Pons (tissue), 1 donor: ENCODE results near the gene EIF3CL.
"Not testable (repeated sequence)": the region's sequence is repeated elsewhere in the genome, so short reads cannot be mapped to it uniquely, and the experiment has no call there.

Experiments used
- DNase-seq: peaks from one replicate; pipeline ENCODE4 v3.0.0-alpha.2; 2016; ENCODE audit warnings: low spot score

EIF3CL gene

GRCh38 chr16:28403220-28404072 lies at the start of gene EIF3CL:
EIF3CL (minus strand) TSS chr16:28403841; CDS start chr16:28403618, 223 bp downstream.
- not testable (repeated sequence) for DNase-seq

DNA sequence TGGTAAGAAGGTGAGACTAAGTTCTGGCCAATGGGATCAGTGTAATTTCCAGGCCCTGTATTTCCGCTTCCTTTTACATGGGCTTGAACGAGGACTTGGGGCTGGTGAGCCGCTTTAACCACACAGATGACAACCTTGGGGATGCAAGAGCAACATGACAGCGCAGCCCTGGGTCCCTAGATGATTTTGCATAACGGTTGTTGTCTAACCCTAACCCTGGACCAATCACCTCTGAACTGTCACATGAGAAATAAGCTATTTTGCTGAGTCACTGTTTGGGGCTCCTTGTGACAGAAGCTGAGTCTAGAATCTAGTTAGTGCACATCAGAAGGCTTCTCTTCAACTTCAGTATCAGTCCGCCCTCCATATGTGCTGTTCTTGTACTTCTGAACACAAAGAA lies 43.4 kb upstream of the EIF3CL start:
- DNase-seq = not testable (repeated sequence)

GRCh38 chr16:28446388-28446787 lies 42.7 kb upstream of the EIF3CL start:
- not testable (repeated sequence) for DNase-seq

DNA sequence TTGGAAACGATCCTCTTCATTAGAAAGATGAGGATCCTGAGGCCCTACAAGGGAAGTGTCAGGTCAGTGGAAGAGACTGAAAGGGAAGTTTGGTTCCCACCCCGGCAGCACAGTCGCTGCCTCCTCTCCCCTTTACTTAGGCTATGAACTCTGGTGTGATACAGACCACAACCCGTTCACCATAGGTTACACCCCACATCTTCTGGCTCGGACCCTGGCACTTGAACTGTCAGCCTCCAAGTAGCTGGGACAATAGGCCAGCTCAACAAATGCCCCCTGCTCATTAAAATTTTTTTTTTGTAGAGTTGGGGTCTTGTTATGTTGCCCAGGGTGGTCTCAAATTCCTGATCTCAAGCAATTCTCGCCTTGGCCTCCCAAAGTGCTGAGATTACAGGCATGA lies 40.3 kb upstream of the EIF3CL start:
- DNase-seq = not testable (repeated sequence)

GRCh38 chr16:28438899-28439298 lies 35.3 kb upstream of the EIF3CL start:
- DNase-seq = not testable (repeated sequence)

GRCh38 chr16:28435340-28435739 lies 31.7 kb upstream of the EIF3CL start:
- not testable (repeated sequence) for DNase-seq

DNA sequence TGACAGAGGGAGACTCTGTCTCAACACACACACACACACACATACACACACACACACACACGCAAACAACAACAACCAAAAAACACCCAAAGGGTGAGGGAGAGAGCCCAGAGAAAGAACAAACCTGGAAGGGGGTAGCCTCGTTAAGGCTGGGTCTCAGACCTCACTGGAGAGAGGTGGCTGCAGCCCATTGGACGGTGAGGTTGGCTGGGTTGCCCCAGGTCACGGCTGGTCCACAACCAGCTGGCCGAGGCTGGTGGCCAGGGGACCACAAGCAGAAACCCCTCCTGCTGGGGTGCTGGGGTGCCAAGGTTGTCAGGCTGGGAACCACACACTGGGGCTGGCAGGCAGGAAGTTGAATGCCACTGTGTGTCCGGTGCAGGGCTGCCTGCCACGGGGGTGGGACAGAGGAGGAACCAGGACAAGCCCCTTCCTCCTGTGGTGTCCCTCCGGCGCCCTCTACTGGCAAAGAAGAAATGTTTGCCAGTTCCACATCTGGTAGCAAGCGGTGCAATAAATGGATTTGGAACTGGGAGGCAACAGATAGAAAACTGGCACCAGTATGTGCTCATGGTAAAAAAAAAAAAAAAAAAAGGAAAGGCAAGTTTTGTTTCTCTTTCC lies 22.5 kb upstream of the EIF3CL start:
- DNase-seq = not testable (repeated sequence)

DNA sequence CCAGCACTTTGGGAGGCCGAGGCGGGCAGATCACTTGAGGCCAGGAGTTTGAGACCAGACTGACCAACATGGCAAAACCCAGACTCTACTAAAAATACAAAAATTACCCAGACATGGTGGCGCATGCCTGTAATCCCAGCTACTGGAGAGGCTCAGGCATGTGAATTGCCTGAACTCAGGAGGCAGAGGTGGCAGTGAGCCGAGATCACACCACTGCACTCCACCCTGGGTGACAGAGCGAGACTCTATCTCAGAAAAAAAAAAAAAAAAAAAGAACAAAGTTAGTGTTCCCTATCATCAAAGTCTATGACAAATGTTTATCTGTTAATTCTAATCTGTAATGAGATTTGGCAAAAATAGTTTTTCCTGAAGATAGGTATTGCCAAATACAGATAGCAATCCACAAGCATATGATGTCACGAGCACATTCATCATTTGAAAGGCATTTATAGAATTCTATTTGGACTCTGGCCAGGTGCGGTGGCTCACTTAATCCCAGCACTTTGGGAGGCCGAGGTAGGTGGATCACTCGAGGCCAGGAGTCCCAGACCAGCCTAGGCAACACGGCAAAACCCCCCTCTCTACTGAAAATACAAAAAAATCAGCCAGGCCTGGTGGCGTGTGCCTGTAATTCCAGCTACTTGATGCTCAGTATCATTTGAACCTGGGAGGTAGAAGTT lies 17.6 kb upstream of the EIF3CL start:
- DNase-seq = not testable (repeated sequence)

DNA sequence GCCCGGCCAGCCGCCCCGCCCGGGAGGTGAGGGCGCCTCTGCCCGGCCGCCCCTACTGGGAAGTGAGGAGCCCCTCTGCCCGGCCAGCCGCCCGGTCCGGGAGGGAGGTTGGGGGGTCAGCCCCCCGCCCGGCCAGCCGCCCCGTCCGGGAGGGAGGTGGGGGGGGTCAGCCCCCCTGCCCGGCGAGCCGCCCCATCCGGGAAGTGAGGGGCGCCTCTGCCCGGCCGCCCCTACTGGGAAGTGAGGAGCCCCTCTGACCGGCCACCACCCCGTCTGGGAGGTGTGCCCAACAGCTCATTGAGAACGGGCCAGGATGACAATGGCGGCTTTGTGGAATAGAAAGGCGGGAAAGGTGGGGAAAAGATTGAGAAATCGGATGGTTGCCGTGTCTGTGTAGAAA lies 13.4 kb upstream of the EIF3CL start:
- DNase-seq = not testable (repeated sequence)

DNA sequence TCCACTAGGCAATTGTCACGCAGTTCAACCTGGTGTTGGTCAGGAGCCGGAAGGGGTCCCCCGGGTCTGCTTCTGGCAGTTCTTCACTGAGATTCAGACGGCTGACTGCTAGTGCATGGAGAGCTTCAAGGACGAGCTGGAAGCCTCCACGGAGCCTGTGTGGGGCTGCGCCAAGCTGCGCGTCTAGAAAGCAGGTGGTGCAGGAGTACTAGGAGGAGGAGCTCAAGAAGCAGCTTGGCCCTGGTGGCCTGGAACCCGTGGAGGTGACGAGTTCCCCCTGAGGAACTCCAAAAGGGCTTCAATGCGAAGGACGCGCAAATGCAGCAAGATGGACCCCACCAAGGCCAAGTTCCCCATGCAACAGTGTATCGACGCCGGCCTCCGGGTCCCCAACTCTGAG lies 10.9 kb upstream of the EIF3CL start:
- DNase-seq = not testable (repeated sequence)

DNA sequence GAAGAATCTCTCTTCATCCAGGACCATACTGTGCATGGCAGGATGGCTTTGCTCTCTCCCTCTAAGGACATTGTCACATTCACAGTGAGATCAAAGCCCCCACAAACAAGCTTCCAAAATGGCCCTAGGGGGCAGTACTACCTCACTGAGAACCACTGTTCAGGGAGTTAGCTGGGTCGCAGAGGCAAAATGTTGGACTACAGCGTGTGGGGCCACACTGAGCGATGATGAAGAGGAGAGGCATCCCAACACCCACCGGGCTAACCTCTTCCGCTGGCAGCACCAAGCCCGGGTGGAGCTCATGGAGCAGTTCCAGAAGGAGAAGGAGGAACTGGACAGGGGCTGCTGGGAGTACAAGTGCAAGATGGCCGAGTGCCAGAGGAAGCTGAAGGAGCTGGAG lies 9.9 kb upstream of the EIF3CL start:
- DNase-seq = not testable (repeated sequence)

DNA sequence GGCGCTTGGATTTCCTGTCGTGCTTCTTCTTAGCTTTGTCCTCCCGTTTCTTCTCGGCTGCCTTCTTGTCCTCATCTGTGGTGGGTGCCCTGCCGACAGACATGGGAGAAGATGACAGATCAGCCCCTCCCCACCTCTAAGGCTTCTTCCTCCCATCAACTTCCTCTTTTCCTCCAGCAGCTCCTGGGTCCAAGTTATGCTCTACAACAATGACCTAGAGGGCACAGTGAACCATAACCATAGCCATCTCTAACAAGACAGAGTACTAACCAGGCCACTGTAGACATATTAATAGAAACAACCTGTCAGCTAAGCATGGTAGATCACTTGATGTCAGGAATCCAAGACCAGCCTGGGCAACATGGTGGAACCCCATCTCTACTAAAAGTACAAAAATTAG lies 11.6 kb downstream of the EIF3CL start:
- not testable (repeated sequence) for DNase-seq

DNA sequence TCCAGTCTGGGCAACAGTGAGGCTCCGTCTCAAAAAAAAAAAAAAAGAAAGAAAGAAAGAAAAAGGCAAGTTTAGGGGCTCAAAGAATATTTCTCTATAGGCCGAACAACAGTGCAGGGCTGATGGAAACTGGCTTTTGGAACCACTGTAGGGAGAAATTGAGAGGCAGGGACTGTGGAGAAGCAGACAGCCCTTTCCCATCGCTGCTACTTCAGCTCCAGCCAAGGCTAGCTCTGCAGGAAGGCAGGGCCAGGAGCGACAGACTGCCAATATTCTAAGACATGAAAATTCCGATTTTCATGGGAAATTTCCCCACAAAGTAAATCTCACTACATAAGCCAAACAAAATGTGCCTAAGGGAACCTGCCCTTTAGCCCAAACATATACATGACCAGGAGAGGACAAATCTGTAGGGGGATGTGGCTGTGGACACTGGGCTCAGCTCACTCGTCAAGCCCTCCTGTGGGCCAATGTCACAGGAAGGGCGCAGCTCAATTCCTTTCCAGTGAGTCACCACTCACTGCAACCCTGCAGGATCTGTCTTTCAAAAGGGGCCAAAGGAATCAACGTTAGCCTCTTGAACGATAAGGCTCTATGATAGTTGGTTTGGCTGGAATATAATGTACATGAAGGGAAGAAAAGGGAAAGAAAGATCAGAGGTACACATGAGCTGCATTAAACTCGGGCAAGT lies 21.3 kb downstream of the EIF3CL start:
- DNase-seq = not testable (repeated sequence)

DNA sequence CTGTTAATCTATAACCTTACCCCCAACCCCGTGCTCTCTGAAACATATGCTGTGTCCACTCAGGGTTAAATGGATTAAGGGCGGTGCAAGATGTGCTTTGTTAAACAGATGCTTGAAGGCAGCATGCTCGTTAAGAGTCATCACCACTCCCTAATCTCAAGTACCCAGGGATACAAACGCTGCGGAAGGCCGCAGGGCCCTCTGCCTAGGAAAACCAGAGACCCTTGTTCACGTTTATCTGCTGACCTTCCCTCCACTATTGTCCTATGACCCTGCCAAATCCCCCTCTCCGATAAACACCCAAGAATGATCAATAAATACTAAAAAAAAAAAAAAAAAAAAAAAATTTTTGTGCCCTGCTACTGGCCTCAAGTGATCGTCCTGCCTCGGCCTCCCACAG lies 25.8 kb downstream of the EIF3CL start:
- not testable (repeated sequence) for DNase-seq

GRCh38 chr16:28377108-28377625 lies 26.5 kb downstream of the EIF3CL start:
- DNase-seq = not testable (repeated sequence)

DNA sequence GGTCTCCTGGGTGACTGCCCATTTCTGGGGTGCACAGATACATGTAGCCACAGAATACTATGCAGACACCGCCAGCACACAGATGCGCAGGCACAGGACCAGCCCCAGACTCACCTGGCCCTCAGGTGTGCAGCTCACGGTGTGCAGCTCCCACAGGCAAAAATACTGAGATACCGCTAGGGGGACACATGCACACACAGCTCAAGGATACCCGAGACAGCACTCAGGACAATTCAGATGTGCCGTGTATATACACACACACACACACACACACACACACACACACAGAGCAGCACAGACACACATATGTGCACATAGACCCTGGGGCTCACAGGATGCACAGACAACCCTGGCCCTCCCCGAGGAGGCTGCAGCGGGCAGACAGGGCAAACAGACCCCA lies 28.5 kb downstream of the EIF3CL start:
- not testable (repeated sequence) for DNase-seq

DNA sequence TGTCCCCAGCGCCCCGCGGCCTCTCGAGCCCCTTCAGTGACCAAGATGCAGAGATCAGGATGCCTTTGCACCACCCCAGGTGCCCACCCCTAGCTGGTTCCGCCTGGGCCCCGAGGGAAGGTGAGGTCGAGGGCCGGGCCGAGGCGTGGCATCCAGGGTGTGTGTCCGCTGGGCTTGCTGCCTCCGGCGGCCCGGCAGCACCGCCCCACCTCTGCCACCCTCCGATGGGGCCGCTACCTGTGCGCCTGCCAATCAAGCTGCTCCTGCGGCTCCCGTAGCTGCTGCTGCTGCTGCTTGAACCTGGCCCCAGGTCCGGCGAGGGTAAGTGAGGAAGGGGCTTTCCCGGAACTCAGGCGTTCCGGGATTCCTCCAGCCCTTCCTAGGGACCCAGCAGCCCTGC lies 29.4 kb downstream of the EIF3CL start:
- DNase-seq = not testable (repeated sequence)

- DNase-seq = not testable (repeated sequence)
Measured at GRCh38 chr16:28367926-28368325, 35.7 kb downstream of the EIF3CL start.

DNA sequence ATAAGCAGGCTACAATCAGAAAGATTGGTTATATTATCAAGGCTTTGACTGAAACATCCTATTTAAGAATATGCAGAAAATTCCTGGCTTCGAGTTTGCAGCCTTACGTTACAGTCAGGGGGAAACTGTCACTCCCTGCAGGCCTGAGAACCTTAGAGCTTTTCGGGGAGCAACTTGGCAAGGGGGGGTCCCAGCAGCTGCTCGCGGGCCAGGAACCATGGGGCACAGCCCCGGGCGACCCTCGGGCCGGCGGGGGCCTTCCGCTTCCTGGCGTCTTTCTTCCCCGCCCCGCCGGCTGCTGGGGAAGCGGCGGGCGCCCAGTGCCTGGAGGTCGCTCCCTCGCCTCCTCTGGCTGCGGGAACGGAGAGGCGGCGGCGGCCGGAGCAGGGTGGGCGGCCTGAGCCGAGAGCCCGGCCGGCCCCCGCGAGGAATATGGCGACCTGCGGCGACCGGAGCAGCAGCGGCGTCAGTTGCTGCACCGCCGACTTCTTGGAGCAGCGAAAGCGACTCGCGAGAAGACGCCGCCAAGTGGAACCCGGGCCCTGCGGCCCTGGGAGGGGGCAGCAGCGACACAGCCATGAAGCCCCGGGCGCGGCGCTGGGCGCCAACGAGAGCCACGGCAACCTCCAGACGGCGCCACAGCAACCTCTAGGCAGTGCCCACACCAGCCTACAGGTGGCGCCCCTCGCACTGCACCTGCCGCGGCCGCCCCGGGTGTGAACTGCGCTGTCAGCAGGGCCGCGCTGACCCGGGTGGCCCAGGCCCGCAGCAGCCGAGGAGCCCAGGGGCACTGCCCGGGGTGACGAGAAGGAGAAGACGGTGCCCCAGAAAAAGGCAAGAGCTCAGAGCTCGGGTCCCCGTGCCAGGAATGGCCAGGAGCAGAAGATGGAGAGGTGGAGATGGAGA lies 39.1 kb downstream of the EIF3CL start:
- DNase-seq = not testable (repeated sequence)

DNA sequence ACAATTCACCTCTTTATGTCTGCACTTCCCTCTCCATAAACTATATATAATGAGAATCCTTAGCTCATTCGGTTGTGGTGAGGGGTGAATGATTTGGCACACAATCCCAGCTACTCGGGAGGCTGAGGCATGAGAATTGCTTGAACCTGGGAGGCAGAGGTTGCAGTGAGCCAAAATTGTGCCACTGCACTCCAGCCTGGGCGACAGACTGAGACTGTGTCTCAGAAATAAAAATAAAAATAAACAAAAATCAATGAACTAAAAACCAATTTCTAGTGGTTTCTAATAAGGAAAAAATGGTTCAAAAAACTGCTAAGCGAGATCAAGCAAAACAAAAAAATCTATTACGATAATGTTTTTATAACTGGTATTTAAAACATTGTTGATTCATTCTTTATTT lies 40.2 kb downstream of the EIF3CL start, which contains the start of gene NPIPB6:
Gene NPIPB6 (minus strand): TSS at position 101 of the 400 bp plus-strand sequence. CDS start 686 bp downstream, outside the sequence.
- not testable (repeated sequence) for DNase-seq
